HL-60 (cell line): ENCODE measurements around the gene LCNL1.

Source experiments
- TF ChIP-seq, protein P1 (sequence below): IDR thresholded peaks from one replicate; pipeline ENCODE4 v1.5.1; 2011; ENCODE audit warnings: low read length, control low read depth, inconsistent platforms; ENCODE audit not compliant: insufficient read depth
- TF ChIP-seq, protein P2 (sequence below): IDR thresholded peaks from 2 replicates; pipeline ENCODE4 v1.6.1; 2012; ENCODE audit warnings: low read depth; ENCODE audit not compliant: insufficient replicate concordance

DNA sequence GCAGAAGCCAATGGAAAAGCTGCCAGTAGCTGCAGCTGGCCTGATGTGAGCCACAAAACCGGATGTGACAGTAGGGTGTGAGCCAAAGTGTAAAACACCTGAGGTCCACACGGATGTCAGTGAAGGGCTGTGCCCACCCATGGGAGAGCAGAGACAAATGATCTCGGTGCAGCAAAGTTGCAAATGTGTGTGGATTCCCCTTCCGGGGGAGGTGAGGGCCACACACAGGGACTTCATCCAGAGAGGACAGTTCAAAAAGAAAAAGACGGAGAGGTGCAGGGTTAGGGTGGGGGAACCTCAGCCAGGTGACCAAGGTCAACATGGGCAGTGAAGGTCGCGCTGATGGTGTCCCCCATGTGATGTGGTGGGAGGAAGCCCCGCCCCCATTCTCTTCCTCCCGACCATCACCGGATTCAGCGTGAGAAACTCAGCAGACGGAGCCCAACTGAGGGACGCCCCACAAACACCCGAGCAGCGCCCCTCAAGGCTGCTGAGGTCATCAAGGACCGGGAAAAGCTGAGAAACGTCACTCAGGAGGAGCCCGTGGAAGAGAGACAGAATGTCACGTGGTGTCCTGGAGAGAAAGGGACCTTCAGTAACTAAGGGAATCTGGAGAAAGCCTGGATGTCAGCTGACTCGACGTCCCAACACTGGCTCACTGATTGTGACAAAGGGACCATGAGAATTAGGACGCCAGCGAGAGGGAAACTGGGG, 16.9 kb upstream of the LCNL1 start:
- TF ChIP-seq, protein P1, sequence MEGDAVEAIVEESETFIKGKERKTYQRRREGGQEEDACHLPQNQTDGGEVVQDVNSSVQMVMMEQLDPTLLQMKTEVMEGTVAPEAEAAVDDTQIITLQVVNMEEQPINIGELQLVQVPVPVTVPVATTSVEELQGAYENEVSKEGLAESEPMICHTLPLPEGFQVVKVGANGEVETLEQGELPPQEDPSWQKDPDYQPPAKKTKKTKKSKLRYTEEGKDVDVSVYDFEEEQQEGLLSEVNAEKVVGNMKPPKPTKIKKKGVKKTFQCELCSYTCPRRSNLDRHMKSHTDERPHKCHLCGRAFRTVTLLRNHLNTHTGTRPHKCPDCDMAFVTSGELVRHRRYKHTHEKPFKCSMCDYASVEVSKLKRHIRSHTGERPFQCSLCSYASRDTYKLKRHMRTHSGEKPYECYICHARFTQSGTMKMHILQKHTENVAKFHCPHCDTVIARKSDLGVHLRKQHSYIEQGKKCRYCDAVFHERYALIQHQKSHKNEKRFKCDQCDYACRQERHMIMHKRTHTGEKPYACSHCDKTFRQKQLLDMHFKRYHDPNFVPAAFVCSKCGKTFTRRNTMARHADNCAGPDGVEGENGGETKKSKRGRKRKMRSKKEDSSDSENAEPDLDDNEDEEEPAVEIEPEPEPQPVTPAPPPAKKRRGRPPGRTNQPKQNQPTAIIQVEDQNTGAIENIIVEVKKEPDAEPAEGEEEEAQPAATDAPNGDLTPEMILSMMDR: no peak
- TF ChIP-seq, protein P2, sequence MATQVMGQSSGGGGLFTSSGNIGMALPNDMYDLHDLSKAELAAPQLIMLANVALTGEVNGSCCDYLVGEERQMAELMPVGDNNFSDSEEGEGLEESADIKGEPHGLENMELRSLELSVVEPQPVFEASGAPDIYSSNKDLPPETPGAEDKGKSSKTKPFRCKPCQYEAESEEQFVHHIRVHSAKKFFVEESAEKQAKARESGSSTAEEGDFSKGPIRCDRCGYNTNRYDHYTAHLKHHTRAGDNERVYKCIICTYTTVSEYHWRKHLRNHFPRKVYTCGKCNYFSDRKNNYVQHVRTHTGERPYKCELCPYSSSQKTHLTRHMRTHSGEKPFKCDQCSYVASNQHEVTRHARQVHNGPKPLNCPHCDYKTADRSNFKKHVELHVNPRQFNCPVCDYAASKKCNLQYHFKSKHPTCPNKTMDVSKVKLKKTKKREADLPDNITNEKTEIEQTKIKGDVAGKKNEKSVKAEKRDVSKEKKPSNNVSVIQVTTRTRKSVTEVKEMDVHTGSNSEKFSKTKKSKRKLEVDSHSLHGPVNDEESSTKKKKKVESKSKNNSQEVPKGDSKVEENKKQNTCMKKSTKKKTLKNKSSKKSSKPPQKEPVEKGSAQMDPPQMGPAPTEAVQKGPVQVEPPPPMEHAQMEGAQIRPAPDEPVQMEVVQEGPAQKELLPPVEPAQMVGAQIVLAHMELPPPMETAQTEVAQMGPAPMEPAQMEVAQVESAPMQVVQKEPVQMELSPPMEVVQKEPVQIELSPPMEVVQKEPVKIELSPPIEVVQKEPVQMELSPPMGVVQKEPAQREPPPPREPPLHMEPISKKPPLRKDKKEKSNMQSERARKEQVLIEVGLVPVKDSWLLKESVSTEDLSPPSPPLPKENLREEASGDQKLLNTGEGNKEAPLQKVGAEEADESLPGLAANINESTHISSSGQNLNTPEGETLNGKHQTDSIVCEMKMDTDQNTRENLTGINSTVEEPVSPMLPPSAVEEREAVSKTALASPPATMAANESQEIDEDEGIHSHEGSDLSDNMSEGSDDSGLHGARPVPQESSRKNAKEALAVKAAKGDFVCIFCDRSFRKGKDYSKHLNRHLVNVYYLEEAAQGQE: no peak
